Measurements from ENCODE around the gene NPTX2. TPM values are rescaled to one million over a fixed set of nuclear protein-coding genes. Genes with fewer than 3 reads are reported as not detected.

Gene NPTX2
- total RNA-seq, 1 experiment from 2014 or later: 10.9 TPM

GRCh38 chr7:98647326-98647725, 30.2 kb downstream of the NPTX2 start:
- H3K4me1 Mint-ChIP-seq: no peaks in the 10 kb centered on the region
- no peaks in the 10 kb centered on the region for H3K27me3 Mint-ChIP-seq (ENCODE audit: low read depth)
- no peaks in the 10 kb centered on the region for H3K36me3 Mint-ChIP-seq
- DNase-seq (ENCODE audit: low spot score) (no peak), ATAC-seq (no peak)
- H3K27ac Mint-ChIP-seq: no peak overlapping the region
- peaks cover 5% of the 10 kb centered on the region; the same call in 1 of the 2 replicates for H3K9me3 Mint-ChIP-seq
- ChIA-PET POLR2A (no interaction called here), CTCF (interaction anchor here (0.6 to 1.3 kb wide), 2 partner anchors 17 to 98 kb away, joined by 3 to 6 read pairs; no protein-coding TSS in a partner anchor)
- TF ChIP-seq ZNF425 (CRISPR knock-in tag; conservative IDR thresholded peaks at IDR 0.05) (no peak), HMGA2 (CRISPR knock-in tag; IDR thresholded peaks at IDR 0.05) (no peak), NFYB (CRISPR knock-in tag; conservative IDR thresholded peaks at IDR 0.05; ENCODE audit: low read depth) (no peak), FOXP1 (CRISPR knock-in tag; IDR thresholded peaks at IDR 0.05; ENCODE audit: borderline replicate concordance) (no peak), TCF7 (CRISPR knock-in tag; IDR thresholded peaks at IDR 0.05; ENCODE audit: low read depth) (no peak), PRDM15 (CRISPR knock-in tag; IDR thresholded peaks at IDR 0.05) (no peak), KAT7 (CRISPR knock-in tag; IDR thresholded peaks at IDR 0.05; ENCODE audit: borderline replicate concordance) (no peak), JAZF1 (CRISPR knock-in tag; IDR thresholded peaks at IDR 0.05) (no peak), STAT6 (CRISPR knock-in tag; conservative IDR thresholded peaks at IDR 0.05; ENCODE audit: low read depth) (no peak), SOX15 (CRISPR knock-in tag; IDR thresholded peaks at IDR 0.05) (no peak), ATF3 (CRISPR knock-in tag; conservative IDR thresholded peaks at IDR 0.05) (no peak)
- no peak overlapping the region for H3K4me3 Mint-ChIP-seq

GRCh38 chr7:98651760-98652159, 34.7 kb downstream of the NPTX2 start:
- Mint-ChIP-seq H3K27ac (no peak overlapping the region), H3K4me1 (no peaks in the 10 kb centered on the region), H3K4me3 (no peak overlapping the region), H3K27me3 (ENCODE audit: low read depth) (no peaks in the 10 kb centered on the region), H3K9me3 (peaks cover 5% of the 10 kb centered on the region; the same call in 1 of the 2 replicates), H3K36me3 (no peaks in the 10 kb centered on the region)
- ChIA-PET CTCF (interaction anchor here (1.1 kb wide), 1 partner anchor 94 kb away, joined by 5 read pairs; no protein-coding TSS in a partner anchor), POLR2A (no interaction called here)
- DNase-seq (ENCODE audit: low spot score): no peak
- no peak for ATAC-seq
- no peak for TF ChIP-seq ZMAT4 (CRISPR knock-in tag; IDR thresholded peaks at IDR 0.05)
- TF ChIP-seq PRDM15 (CRISPR knock-in tag; IDR thresholded peaks at IDR 0.05): no peak
- TF ChIP-seq JAZF1 (CRISPR knock-in tag; IDR thresholded peaks at IDR 0.05): no peak
- TF ChIP-seq AR (CRISPR knock-in tag; IDR thresholded peaks at IDR 0.05): no peak
- TF ChIP-seq RELA (CRISPR knock-in tag; IDR thresholded peaks at IDR 0.05; ENCODE audit: borderline replicate concordance): no peak
- TF ChIP-seq GRHL2 (CRISPR knock-in tag; IDR thresholded peaks at IDR 0.05; ENCODE audit: insufficient replicate concordance, severe bottlenecking): no peak
- no peak for TF ChIP-seq FOXJ3 (CRISPR knock-in tag; IDR thresholded peaks at IDR 0.05; ENCODE audit: borderline replicate concordance)

Data from WTC11 (cell line).